GM21723 (cell line): Measurements from ENCODE around the gene UNC119.
"Not testable (repeated sequence)": the region's sequence is repeated elsewhere in the genome, so short reads cannot be mapped to it uniquely, and the experiment has no call there.

ENCODE experiments used
- ATAC-seq: cut with Tn5 transposase; IDR thresholded peaks from one replicate; pipeline ENCODE4 v1.9.1; 2021; ENCODE audit warnings: mild to moderate bottlenecking, moderate library complexity; ENCODE audit not compliant: unreplicated experiment

UNC119 gene

DNA sequence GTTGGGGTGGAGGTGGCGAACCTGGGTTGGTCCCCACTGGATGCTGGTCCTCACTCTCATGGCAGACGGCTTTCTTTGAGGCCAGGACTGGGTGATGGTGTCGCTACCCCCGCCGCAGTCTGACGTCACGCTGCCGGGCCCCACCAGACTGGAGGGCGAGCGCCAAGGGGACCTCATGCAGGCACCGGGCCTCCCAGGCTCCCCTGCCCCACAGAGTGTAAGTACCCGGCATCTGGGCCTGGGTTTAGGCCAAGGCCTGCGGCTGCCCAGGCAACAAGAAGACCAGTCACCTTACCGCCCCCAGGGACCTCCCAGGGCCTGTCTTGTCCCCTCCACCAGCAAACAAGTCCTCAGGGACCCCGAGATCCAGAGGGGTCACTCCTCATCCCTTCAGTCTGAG, 28.5 kb downstream of the UNC119 start:
- ATAC-seq, result no peak

DNA sequence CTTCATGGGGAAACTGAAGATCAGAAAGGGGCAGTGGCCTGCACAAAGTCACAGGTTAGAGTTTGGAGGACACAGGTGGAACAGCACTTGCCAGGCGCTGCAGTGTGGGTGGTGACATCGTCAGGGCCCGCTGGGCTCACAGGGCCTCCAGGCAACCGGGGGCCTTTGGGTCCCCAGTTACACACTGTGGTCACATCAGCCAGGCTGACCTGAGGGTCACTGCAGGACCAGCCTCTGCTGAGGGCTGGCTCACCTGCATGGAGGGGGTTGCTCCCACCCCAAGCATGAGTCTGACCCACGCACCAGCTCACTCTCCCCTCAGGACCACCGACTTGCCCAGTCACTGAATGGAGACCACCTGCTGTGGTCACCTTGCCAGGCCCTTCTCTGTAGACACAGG, 29.2 kb downstream of the UNC119 start:
- no peak for ATAC-seq

DNA sequence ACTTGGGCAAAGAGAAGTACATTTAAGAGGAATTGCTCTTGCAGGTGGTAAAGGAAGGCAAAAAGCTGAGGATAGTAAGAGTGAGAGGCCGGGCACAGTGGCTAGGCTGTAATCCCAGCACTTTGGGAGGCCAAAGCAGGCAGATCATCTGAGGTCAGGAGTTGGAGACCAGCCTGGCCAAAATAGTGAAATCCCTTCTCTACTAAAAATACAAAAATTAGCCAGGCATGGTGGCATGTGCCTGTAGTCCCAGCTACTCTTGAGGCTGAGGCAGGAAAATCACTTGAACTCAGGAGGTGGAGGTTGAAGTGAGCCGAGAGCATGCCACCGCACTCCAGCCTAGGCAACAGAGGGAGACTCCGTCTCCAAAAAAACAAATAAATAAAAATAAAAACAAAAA, 30.1 kb downstream of the UNC119 start:
- not testable (repeated sequence) for ATAC-seq

DNA sequence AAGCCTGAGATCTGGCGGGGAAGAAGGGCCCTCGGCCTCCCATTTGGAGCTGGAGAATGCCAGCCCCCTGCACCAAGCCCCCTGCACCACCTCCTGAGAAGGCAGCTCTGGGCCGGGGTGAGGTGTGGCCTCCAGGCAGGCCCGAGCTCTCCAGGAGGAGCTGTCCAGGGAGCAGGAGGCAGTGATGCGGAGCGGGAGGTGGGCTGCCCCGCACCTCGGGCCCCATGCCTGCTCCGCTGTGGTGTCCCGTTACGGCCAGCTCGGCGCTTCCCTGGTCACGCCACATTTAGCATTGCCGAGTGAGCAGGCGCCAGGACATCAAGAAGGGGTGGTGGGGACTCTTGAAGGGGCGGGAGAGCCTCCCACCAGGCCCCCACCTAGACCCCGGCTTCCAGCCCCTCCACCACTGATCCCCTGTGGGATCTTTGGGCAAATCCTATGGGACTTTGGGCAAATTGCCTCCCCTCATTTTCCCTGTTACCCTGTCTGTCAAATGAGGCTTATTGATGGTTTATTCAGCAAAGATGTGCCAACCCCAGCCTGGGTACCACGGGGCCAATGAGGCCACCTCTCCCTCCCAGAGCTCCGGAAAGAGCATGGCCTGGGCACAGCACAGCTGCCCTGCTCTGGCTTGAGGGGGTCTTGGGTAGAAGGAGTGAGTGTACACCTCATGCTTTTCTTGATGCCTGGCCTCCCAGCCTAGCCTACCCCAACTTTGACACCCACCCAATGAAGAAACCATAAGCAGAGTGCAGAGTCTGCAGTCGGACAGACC, 30.9 kb downstream of the UNC119 start:
- ATAC-seq, result no peak

DNA sequence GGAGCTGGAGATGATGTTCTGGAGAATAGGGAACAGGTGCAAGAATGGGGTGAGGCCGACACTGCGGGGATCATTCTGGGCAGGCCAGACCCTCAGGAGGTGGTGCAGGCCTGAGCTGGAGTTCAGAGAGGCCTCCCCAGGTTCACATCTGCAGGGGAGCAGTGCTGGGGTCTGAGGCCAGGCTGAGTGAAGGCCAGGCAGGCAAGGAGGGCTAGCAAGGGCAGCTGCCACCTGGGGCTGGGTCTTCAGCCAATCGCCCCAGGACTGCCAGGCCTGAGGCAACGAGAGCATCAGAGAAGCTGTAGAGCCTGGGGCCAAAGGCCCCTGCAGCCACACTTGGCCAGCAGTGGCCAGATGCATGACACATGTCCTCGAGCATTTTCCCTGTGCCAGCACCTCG, 31.7 kb downstream of the UNC119 start:
- no peak for ATAC-seq

DNA sequence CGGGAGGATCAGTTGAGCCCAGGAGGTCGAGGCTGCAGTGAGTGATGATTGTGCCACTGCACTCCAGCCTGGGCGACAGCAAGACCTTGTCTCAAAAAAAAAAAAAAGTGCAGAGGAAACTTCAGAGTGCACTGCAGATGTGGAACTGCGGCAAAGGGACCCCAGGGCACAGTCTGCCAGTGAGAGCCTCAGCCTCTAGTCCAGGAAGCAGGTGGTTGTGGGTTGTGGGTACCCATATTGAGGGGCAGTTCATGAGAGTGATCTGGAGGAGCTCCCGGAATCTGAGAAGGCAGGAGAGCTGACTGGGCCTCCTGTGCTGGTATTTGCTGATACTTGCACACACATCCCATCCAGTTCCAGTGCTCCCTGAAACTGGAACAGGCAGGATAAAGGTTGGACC, 33.2 kb downstream of the UNC119 start:
- no peak for ATAC-seq

DNA sequence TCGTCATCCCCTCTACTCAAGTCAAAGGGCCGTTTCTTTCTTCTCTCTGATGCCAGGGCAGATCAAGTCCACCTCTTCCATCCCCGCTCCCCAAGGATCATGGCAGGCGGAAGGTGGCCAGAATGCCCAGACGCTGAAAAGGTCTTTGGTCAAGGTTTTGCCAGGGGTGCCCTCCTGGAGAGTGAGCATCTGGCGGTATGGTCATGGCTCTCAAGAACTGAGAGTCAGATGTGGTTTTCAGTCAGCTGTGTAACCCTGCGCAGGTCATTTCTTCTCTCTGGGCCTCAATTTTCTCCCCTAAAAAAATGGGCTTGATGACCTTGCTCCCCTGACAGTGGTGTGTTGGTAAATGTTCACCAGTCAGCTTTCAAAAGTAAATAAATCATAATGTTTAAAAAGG, 33.8 kb downstream of the UNC119 start:
- no peak for ATAC-seq

DNA sequence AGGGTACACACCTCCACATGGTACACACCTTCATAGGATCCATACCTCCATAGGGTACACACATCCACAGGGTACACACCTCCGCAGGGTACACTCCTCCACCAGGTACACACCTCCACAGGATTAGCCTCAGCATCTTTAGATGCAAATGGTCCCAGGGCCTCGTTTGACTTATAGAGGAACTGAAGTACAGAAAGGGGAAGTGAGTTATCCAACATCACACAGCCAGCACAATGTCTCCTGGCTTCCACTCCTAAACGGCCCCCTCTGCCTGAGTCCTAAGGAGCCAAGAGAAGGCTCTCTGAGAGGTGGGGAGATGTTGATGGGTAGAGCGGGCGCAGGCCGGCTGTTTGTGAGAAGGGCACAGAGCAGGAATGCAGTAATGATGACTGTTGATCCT, 34.3 kb downstream of the UNC119 start:
- no peak for ATAC-seq

DNA sequence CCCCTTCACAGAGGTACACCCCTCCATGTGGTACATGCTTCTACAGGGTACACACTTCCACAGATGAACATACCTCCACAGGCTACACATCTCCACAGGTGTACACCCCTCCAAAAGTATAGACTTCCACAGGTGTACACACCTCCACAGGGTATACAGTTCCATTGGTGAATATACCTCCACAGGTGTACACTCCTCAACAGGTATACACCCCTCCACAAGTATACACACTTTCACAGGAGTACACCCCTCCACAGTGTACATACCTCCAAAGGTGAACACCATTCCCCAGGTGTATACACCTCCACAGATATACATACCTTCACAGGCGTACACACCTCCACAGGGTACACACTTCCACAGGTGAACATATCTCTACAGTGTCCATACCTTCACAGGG, 36.9 kb downstream of the UNC119 start:
- ATAC-seq, result no peak

DNA sequence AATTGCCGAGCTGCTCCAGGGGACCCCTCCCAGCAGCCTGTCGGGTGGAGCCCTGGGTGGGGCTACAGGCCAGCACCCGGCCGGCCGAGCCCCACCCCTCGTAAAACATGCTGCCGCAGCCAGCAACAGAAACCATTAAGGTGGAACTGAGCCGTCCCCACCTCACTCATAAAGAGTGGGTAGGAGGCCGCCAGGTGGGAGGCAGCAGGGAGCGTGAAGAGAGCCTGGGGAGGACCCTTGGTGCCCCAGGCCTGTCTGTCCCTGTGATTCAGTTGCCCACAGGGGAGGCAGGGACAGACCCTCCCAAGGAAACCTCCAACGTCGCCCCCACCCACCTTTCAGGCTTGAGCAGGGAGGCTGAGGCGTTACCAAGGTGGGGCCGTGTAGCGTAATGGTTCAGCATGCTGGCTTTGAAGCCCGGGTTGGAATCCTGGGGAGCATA, 37.8 kb downstream of the UNC119 start:
- no peak for ATAC-seq

DNA sequence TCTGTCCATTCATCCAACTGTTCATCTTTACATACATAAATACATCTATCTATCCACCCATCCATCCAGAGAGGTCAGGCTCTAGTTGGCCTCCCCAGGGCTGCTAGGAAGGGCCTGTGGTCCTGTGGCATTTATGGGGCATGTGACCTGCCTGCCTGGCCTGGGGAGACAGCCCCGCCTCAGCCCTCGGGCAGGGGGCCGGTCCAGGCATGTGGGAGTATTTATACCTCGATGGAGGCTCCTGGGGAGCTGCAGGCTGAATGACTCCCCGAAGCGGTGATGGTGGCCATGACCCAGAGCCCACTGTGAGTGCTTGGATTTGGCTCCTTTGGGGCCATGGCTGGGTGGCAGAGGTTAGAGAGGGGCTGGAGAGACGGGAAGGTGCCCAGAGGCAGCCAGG, 38.9 kb downstream of the UNC119 start:
- no peak for ATAC-seq

DNA sequence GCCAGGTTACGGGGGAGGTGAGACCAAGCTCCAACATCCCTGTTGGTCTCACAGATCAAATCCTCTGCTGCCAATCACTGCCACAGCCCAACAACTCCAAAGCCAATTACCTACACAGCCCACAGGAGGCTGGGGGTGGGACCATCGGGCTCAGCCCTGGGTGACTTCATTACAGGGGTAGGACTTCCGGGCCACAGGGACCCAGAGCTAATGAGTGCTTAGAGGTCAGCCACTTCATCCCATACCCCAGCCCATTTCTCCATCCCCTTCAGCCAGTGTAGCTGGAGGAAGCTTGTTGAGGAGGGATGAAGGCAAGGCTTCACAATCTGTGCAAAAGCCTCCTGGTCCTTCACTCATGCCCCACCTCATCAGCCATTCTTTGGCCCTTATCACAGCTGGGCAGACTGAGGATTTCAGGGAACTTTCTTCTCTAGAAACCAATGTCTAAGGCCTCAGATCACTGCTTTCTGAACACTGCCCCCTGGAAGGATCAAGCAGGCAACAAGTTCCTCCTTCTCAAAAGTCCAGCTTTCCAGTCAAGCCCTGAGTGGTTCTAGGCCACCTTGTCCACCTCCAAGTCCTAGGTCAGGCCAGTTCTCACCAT, 40.5 kb downstream of the UNC119 start:
- no peak for ATAC-seq

DNA sequence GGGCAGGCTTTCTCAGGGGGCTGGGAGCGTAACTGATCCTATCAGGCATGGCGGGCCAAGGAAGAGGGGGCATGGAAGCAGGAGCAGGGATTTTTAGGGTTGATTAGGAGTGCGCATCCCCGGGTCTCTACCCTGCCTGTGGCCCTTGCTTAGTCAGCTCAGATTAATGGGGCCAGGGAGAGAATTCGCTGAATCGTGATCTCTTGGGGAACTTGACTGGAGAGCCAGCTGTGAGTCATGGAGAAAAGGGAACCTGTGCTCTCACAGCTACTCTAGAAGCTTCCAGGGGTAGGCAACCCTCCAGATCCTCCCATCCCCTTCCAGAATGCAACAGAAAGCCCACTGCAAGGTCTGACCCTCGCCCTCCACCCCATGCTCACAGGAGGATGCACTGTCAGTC, 42.6 kb downstream of the UNC119 start:
- ATAC-seq, result no peak

DNA sequence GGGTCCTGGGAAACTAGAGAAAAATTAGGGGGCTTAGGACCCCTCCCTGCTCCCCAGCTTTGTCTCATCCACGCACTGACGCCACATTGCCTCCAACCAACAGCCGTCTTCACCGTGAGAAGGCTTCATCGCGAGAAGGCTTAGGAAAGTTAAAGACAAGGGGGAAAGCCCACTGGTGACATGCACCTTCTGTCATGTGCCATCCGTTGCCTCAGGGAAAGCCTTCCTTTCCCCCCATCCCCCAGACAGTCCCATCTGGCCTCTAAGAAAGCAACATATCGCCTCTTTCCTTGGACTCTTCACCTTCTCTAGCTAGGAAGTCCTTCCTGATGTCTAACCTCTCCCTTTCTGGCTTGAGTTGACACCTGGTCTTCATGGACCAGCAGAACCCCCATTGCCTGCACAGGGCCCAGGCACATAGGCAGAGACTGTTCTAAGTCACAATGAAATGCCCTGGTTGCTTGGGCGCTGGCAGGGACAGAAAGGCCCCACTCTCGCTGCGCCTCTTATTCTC, 44.2 kb downstream of the UNC119 start:
- ATAC-seq, result no peak

DNA sequence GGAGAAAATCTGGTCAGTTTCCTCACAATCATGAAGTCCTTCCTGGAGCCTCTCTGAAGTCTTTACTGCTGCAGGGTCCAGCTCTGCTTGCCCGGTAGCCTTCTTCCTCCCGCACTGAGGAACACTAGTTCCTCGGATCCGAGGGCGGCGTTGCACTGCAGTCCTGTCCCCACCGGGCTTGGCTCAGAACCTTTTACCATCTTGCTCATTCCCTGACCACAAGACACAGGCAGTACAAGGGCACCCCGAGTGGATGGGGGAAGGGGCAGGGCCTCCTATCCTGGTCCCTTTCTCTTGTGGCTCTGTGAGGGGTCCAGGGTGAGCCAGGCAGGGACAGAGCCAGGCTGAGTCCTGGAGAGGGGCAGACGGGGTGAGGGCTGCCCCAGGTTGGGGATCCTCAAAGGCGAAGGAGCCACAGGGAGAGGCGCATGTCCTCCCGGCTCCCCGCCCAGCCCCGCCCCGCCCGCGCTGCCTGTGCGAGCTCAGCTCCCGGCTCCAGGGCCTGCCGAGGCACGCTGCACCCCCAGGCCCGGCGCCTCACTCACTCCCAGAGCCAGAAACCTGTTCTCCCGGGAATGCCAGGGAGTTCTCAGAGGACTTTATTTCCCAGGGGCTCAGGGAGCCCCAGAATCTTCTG, 44.7 kb downstream of the UNC119 start:
- no peak for ATAC-seq

DNA sequence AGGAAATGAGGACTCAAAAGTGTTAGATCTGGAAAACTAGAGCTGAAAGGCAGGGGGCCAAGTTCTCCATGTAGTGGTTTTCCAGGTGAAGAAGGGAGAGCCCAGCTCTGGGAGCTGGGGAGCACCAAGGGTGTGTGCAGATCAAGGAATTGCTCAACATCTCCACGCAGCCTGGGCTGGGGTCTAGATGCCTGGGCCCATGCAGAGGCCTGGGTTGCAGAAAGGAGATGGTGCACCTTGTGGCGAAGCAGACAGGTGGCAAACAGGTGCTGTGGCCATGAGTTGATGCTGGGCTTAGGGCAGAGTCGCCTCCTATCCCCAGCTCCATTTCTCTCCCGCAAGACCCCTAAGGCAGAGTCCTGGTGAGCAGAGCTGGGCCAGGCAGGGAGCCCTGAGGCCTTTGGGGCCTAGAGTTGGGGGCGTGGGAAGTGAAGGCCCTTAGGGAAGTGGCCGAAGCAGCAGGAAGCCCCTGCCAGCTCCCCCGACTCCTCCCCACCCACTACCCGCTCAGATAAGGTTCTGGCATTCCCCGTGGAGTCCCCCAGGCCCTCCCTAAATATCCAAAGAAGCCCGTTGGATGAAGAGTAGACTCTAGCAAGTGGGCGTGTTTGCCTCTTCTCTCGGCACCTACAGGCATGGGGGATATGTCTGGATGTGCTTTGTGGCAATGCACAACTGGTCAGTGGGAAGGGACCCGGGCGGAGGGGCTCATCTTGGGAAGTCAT, 45.5 kb downstream of the UNC119 start:
- ATAC-seq, result no peak

DNA sequence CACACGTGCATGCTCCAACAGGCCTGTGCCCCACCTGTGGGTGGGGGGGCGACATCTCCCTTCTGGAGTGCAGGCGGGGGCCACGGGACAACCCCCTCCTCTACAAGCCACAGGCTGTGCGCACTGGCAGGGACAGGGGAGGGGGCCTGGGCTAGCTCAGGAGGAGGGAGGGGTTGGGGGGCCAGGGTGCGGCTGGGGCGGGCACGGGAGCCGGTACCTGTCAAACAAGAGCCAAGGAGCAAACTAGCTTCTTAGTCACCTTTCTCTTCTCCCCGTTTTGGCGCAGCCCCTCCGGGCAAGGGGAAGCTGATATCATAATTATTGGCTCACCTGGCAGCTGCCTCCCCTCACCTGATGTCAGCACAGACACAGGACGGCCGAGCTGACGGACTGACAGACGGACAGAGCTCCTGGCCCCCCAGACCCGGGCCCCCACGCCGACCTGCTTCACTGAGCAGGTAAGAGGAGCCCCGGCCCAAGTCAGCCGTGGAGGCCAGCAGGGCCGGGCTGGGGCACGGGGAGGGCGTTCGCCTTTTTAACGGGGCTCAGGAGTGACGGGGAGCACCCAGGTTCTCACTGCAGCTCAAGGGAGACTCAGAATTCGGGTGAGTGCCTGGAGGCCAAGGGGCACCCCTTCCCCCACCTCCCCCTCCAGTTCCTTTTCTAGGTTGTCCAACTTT, 46.3 kb downstream of the UNC119 start, which contains the start of gene FOXN1:
FOXN1 (plus strand) TSS at position 363 of the 680 bp plus-strand sequence. CDS start 17,622 bp downstream, outside the sequence.
- ATAC-seq, result no peak

DNA sequence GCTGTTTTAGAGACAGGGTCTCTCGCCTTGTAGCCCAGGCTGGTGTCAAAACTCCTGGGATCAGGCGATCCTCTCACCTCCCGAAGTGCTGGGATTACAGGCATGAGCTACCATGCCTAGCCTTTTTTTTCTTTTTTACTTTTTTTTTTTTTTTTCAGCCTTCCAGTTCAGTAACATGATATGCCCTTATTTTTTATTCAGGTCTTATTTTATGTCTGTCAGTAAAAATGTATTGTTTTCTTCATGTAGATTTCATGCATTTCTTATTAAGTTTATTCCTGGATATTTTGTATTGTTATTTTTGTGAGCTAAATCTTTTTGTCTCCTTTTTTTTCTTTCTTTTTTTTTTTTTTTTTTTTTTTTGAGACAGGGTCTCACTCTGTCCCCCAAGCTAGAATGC, 49.0 kb downstream of the UNC119 start:
- ATAC-seq, result no peak

DNA sequence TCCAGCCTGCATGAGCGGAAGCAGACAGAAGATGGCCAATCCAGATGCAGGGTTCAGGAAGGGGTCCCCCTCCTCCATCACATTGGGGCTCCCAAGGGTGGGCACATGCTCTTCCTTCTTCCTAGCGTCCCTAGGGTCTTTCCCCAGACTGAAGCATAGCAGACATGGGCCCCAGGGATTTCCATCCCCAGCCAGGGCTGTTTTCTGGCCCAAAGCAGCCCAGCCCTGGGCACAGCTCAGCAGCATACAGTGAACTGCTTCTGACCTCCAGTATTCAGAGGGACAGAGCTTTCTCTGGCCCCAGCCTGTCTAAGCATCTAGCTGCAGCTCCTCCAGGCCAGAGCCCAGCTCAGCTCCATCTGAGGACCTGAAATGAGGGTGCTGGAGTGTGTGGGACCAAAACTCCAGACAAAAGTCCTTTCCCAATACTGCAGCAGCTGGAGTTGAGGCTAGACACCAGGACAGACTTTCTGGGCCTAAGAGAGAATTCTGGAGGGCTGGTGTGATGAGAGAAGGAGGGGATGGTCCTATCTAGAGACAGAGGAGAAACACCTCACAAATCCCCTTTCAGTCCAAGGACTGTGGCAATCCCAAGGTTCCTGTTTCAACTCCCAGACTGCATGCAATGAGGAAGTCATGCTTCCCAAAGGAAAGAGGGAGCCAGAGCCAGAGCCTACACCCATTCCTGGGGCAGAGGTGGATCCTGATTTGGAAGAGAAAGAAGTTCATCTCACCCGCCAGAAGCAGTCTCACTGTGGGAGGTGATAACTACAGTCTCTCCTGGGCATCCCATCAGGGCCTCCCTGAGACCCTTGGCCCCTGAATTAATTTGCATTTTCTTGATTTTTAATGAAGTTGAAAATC, 50.8 kb downstream of the UNC119 start:
- ATAC-seq, result no peak
